ENCODE measurements around the gene TCAIM. TPM values are rescaled to one million over a fixed set of nuclear protein-coding genes. Genes with fewer than 3 reads are reported as not detected.
A peak's percentile ranks its signal among the peaks of the same experiment; 100 is the strongest.

The TCAIM gene
- total and polyA plus RNA-seq, 9 of the 15 experiments (the other 6 are each of a cell fraction or from before 2014, with no cell fraction given) = 19.7 to 53.3 (median 36.9) TPM

DNA sequence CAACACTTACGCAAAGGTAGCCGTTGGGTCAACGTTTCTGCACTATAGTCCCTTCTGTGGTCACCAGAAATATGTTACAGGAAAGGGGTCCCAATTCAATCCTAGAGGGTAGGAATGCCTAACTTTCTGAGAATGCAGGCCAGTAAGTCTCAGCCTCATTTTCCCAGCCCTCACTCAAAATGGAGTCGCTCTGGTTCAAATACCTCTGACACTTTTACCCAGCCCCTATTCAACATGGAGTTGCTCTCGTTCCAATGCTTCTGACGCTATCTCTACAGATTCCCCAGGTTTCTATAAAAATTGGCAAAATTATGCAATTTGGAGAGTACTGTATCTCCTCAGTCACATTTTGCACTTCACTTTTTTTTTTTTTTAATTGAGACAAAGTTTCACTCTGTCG, 99.2 kb downstream of the TCAIM start (continued):
- TF ChIP-seq RNF2 (IDR thresholded peaks at IDR 0.05) = no peak
- TF ChIP-seq, protein P1, sequence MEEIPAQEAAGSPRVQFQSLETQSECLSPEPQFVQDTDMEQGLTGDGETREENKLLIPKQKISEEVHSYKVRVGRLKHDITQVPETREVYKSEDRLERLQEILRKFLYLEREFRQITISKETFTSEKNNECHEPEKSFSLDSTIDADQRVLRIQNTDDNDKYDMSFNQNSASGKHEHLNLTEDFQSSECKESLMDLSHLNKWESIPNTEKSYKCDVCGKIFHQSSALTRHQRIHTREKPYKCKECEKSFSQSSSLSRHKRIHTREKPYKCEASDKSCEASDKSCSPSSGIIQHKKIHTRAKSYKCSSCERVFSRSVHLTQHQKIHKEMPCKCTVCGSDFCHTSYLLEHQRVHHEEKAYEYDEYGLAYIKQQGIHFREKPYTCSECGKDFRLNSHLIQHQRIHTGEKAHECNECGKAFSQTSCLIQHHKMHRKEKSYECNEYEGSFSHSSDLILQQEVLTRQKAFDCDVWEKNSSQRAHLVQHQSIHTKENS (CRISPR knock-in tag; IDR thresholded peaks at IDR 0.05) = no peak
- TF ChIP-seq NCOA2 (IDR thresholded peaks at IDR 0.05; ENCODE audit: partially characterized antibody in 2 of 2) = no peak
- no peak for TF ChIP-seq RBM17 (IDR thresholded peaks at IDR 0.05; ENCODE audit: borderline replicate concordance, low read depth, low read length)
- peak; percentile 84 for TF ChIP-seq KLF13 (tag; IDR thresholded peaks at IDR 0.05; ENCODE audit: borderline replicate concordance, low read depth)
- no peak for TF ChIP-seq ZNF253 (CRISPR knock-in tag; conservative IDR thresholded peaks at IDR 0.05)
- TF ChIP-seq, protein P2, sequence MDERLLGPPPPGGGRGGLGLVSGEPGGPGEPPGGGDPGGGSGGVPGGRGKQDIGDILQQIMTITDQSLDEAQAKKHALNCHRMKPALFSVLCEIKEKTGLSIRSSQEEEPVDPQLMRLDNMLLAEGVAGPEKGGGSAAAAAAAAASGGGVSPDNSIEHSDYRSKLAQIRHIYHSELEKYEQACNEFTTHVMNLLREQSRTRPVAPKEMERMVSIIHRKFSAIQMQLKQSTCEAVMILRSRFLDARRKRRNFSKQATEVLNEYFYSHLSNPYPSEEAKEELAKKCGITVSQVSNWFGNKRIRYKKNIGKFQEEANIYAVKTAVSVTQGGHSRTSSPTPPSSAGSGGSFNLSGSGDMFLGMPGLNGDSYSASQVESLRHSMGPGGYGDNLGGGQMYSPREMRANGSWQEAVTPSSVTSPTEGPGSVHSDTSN (CRISPR knock-in tag; IDR thresholded peaks at IDR 0.05; ENCODE audit: low read depth) = no peak
- TF ChIP-seq, protein P2 (tag; conservative IDR thresholded peaks at IDR 0.05; ENCODE audit: low read depth) = no peak
- no peak for TF ChIP-seq PCBP2 (IDR thresholded peaks at IDR 0.05; ENCODE audit: low read depth, low read length, poor library complexity, severe bottlenecking)
- TF ChIP-seq ZNF584 (CRISPR knock-in tag; IDR thresholded peaks at IDR 0.05; ENCODE audit: low read depth) = 0 out of 2 replicates have a peak, but pooled peaks have one; percentile 65
- TF ChIP-seq, protein P3, sequence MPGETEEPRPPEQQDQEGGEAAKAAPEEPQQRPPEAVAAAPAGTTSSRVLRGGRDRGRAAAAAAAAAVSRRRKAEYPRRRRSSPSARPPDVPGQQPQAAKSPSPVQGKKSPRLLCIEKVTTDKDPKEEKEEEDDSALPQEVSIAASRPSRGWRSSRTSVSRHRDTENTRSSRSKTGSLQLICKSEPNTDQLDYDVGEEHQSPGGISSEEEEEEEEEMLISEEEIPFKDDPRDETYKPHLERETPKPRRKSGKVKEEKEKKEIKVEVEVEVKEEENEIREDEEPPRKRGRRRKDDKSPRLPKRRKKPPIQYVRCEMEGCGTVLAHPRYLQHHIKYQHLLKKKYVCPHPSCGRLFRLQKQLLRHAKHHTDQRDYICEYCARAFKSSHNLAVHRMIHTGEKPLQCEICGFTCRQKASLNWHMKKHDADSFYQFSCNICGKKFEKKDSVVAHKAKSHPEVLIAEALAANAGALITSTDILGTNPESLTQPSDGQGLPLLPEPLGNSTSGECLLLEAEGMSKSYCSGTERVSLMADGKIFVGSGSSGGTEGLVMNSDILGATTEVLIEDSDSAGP (CRISPR knock-in tag; IDR thresholded peaks at IDR 0.05) = no peak
- TF ChIP-seq, protein P4, sequence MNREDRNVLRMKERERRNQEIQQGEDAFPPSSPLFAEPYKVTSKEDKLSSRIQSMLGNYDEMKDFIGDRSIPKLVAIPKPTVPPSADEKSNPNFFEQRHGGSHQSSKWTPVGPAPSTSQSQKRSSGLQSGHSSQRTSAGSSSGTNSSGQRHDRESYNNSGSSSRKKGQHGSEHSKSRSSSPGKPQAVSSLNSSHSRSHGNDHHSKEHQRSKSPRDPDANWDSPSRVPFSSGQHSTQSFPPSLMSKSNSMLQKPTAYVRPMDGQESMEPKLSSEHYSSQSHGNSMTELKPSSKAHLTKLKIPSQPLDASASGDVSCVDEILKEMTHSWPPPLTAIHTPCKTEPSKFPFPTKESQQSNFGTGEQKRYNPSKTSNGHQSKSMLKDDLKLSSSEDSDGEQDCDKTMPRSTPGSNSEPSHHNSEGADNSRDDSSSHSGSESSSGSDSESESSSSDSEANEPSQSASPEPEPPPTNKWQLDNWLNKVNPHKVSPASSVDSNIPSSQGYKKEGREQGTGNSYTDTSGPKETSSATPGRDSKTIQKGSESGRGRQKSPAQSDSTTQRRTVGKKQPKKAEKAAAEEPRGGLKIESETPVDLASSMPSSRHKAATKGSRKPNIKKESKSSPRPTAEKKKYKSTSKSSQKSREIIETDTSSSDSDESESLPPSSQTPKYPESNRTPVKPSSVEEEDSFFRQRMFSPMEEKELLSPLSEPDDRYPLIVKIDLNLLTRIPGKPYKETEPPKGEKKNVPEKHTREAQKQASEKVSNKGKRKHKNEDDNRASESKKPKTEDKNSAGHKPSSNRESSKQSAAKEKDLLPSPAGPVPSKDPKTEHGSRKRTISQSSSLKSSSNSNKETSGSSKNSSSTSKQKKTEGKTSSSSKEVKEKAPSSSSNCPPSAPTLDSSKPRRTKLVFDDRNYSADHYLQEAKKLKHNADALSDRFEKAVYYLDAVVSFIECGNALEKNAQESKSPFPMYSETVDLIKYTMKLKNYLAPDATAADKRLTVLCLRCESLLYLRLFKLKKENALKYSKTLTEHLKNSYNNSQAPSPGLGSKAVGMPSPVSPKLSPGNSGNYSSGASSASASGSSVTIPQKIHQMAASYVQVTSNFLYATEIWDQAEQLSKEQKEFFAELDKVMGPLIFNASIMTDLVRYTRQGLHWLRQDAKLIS (CRISPR knock-in tag; IDR thresholded peaks at IDR 0.05) = no peak
- TF ChIP-seq MEIS2 (IDR thresholded peaks at IDR 0.05; ENCODE audit: partially characterized antibody) = no peak
- no peak for TF ChIP-seq RAD51 (IDR thresholded peaks at IDR 0.05; ENCODE audit: borderline replicate concordance, low read depth)
- TF ChIP-seq CHD4 (IDR thresholded peaks at IDR 0.05; ENCODE audit: insufficient read depth, insufficient replicate concordance, low read depth, low read length, poor library complexity, severe bottlenecking) = no peak
- no peak for TF ChIP-seq FOSL1 (tag; conservative IDR thresholded peaks at IDR 0.05)
- TF ChIP-seq U2AF2 (optimal IDR thresholded peaks at IDR 0.05; ENCODE audit: low read depth, low read length) = no peak
- TF ChIP-seq KLF1 (tag; IDR thresholded peaks at IDR 0.05) = no peak

Data from K562 (cell line).